Activated naive CD4-positive, alpha-beta T cell treated with anti-CD3 and anti-CD28 coated beads, Interleukin-2, amount 10 ng/mL, durations not matched to agents 5 hours and 36 hours (primary cell): Measurements from ENCODE around the gene RGSL1. TPM values are rescaled to one million over a fixed set of nuclear protein-coding genes. Genes with fewer than 3 reads are reported as not detected.

Experiments
- total RNA-seq, 2 experiments: library from RNA; stranded (reverse); gene quantifications; one replicate each; pipeline ENCODE4 v1.2.3, GENCODE V29; 2021

Gene RGSL1
- not detected for total RNA-seq

GRCh38 chr1:182450087-182450486, at the start of gene RGSL1:
RGSL1 (plus strand) TSS chr1:182450146; CDS start chr1:182450166, 20 bp downstream.

GRCh38 chr1:182400567-182400966, 49.4 kb upstream of the RGSL1 start, which contains the start of gene TEDDM1:
TEDDM1 (minus strand) TSS chr1:182400667; CDS start chr1:182400485, 182 bp downstream.

GRCh38 chr1:182588500-182589396, 138.8 kb downstream of the RGSL1 start, which contains the start of gene RNASEL:
RNASEL (minus strand) TSS chr1:182589256; CDS start chr1:182586806, 2,450 bp downstream.

GRCh38 chr1:182604175-182605164, 154.5 kb downstream of the RGSL1 start, which contains the start of gene RGS16:
RGS16 (minus strand) TSS chr1:182604389; CDS start chr1:182604259, 130 bp downstream.

Other genes with a start within 250 kb of the RGSL1 start
- 100 to 1,000 TPM; 205 to 220 TPM for gene GLUL, start 58.4 kb upstream of the RGSL1 start, total RNA-seq
- gene TEDDM1, start 49.5 kb upstream of the RGSL1 start, total RNA-seq, result not detected
- 1 to 10 TPM; 5.1 to 5.8 TPM for gene RNASEL, start 139.1 kb downstream of the RGSL1 start, total RNA-seq
- 1 to 10 TPM; 4.0 to 4.2 TPM for gene RGS16, start 154.2 kb downstream of the RGSL1 start, total RNA-seq
- not detected for gene RGS8, start 234.4 kb downstream of the RGSL1 start, total RNA-seq